Activated T-cell treated with anti-CD3 and anti-CD28 coated beads for 4 hours (primary cell): ENCODE results near the gene ERAP2.
"Not testable (repeated sequence)": the region's sequence is repeated elsewhere in the genome, so short reads cannot be mapped to it uniquely, and the experiment has no call there.

Source experiments
- DNase-seq: peaks from one replicate; pipeline ENCODE4 v3.0.0-alpha.2; 2020

The ERAP2 gene

GRCh38 chr5:96864922-96865530, 11.3 kb upstream of the ERAP2 start:
- no peak for DNase-seq

DNA sequence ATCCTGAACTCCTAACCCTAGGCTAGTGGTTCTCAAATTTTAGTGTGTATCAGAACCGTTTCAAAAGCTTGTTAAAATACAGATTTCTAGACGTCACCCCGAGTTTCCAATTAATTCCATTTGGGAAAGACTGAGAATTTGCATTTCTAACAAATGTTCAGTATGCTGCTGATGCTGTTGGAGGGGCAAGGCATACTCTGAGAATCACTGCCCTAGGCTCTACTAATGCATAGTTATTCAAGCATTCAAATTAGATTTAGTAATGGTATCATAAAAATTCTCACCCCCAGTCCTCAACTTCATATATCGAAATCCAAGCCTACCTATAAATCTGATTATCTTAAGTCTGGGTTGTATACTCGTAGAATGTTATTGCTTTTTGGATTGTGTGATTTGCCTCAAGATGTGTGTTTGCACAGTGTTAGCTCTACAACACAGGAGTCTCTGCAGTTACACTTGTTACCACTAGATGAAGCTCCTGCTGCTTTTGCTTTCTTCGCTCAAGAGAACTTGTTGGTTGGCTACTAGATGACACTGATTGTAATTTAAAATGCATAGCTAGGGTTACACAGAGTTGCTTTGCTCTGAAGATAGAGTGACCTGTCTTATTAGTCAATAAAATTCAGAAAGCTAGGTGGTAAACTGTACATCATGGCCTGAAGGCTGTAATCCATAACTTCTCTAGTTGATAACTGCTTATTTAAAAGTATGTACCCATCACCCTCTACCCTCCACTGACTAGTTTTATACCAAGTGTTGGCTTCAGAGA, 7.5 kb upstream of the ERAP2 start:
- no peak for DNase-seq

- DNase-seq, result no peak
These were observed 7.0 kb upstream of the ERAP2 start for GRCh38 chr5:96869372-96869641.

DNA sequence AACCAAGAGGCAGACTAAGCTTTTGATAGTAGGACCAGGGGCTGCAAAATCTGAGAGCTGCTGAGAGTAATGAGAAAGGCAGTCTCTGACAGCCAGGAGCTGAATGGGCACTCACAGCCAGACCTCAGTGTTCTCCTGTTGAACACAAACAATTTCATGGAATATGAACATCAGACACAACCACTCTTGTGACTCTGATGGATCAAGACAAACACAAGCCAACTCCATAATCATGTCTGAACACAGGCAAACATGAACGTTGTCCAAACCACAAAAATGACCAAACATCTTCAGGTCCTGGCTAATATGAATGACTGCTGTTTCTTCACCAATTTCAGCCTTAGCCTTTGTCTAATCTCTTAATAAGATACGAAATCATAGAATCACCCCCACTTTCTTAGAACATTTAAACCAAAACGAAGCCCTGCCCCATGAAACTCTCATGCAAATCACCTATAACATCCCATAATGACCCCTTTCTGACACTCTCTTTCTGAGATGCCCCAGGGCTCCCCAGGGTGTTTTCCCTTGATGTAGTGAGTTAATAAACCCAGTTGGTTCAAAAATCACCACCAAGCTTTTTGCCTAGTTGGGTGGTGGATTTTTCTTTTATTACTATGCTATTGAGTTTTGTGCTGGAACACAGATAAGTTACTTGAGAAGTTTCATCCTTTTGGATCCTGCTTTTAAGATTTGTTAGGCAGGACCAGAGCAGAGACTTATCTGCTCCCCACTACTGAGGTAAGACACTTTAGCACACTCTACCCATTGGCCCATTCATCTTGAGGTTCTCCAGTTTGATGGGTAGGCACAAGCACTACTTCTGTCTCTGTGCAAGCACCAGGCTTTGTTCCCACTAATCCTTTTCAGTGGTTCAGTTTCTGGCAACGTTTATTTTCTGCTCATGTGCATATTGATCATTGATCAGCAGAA, 5.9 kb upstream of the ERAP2 start:
- DNase-seq, result no peak

DNA sequence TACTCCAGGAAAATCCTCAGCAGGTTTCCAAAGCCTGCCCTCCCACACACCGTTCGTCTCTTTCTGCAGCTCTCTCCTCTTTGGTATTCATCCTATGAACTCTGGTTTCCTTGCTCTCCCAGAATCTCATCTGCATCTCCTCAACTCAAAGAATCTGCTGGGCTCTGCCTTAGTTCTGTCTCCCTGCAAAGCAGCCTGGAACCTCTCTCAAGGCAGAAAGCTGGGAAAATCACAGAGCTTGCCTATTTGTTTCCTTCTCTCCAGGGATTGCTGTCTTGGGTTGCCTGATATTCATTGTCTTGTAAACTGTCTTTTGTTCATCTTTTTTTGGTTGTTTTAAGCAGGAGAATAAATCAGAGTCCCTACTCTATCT, 5.3 kb upstream of the ERAP2 start:
- DNase-seq, result no peak

- DNase-seq, result no peak
These were observed 4.6 kb upstream of the ERAP2 start for GRCh38 chr5:96871686-96872085.

- DNase-seq, result no peak
These were observed 2.9 kb upstream of the ERAP2 start for GRCh38 chr5:96873449-96873848.

DNA sequence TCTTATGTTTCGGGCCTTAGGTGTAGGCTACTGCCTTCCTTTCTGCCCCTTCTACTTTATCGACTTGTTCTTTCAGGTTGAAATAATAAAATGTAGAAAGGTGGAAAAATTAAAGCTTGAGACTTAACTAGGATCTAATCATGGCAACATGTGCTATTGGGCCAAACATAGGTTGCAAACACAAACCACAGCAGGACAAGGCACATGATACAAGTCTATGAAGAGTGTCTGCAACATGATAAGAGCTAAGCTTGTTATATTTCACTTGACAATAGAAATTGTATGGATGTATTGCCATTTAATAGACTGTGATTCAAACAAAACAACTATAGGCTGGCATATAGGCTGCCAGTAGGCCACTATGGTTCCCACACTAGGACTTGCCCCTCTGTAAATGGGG, 1.7 kb upstream of the ERAP2 start:
- DNase-seq, result no peak

GRCh38 chr5:96875791-96876291, 459 bp upstream of the ERAP2 start:
- DNase-seq, result no peak

- DNase-seq, result not testable (repeated sequence)
These were observed 723 bp downstream of the ERAP2 start for GRCh38 chr5:96876977-96877469.

GRCh38 chr5:96879665-96880064, 3.4 kb downstream of the ERAP2 start:
- no peak for DNase-seq

GRCh38 chr5:96880444-96881164, 4.3 kb downstream of the ERAP2 start:
- no peak for DNase-seq

DNA sequence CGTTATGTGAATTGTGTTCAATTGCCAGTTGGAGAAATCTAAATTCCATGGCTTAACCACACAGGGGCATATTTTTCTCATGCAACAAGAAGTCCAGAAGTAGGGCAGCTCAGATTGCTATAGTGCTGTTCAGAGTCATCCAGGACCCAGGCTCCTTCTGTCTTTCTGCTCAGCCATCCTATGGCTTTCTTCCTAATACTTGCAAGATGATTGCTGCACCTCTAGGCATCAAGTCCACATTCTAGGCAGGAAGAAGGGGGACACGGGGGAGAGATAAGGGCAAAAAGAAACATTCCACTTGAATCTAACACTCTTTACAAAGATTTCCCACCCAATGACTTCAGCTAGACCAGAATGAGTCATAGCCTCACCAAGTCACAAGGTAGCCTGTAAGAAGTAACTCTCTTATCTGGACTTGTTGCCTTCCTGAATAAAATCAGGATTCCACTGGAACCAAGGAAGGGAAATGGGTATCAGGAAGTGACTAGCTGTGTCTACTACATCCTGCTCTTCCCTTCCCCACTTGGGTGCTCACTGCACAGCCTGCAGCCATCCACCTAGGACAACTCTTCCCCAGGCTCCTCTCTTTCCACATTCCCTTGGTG, 5.3 kb downstream of the ERAP2 start:
- DNase-seq, result no peak

GRCh38 chr5:96883871-96884270, 7.6 kb downstream of the ERAP2 start:
- DNase-seq, result no peak

- DNase-seq, result no peak
These were observed 8.7 kb downstream of the ERAP2 start for GRCh38 chr5:96884995-96885394.

DNA sequence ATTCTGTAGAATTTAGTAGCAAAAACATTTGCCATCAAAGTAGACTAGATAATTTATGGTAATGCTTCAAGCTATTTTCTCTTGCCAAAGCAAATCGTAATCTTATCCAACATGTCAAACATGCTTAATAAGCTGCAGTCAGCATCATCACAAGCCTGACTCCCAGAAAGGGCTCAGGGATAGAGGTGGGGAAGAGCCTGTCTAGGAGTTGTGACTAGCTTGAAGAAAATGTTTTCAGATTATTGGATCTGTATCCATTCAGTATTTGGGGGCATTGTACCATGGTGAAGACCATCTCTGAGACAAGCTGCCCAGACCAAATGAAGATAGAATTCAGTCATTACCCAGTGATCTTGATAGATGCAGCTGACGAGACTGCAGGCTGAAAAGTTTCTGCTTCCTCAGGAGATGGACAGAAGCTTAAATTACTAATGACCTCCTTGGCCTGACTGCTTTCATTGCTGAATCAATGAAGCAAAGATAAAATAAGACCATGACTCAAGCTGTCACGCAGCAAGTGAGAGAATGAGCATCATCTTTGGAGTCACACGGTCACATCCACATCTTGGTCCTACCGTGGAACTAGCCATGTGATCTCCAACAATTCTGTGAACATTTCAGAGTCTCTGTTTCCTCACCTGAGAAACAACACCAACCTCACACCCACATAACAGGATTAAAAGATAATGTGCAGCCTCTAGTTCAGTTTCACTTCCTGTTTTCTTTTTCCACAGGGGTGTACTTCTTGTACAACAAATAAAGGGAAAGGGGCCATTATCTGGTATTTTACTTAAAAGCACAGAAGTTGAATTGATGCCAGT, 9.4 kb downstream of the ERAP2 start:
- DNase-seq, result no peak

GRCh38 chr5:96893342-96893741, 17.0 kb downstream of the ERAP2 start:
- DNase-seq, result no peak

DNA sequence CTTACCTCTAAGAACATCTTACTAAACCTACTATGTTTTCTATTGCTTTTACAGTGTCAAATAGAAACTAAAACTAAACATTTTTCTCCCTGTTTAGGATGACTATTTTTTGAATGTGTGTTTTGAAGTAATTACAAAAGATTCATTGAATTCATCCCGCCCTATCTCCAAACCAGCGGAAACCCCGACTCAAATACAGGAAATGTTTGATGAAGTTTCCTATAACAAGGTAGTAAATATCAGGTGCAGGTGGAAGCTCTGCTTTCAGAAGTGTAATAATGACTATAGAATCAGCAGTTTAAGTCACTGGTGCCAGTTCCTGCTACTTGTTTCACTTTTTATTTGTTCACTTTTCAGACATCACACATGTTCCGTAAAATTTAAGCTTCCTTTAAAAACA, 20.0 kb downstream of the ERAP2 start:
- no peak for DNase-seq

GRCh38 chr5:96896806-96897205, 20.5 kb downstream of the ERAP2 start:
- DNase-seq, result no peak

DNA sequence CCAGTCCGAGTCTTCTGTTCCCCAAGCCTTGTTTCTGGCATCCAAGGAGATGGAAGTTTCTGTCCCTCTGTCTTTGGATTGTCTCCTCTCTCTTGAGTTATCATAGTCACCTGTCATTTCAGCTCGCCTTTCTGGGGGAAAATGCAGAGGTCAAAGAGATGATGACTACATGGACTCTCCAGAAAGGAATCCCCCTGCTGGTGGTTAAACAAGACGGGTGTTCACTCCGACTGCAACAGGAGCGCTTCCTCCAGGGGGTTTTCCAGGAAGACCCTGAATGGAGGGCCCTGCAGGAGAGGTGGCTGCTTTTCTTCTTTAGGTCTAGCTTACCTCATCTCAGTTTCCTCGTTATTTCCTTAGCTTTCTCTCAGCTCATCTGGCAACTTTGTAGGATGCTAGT, 25.1 kb downstream of the ERAP2 start:
- DNase-seq, result no peak

DNA sequence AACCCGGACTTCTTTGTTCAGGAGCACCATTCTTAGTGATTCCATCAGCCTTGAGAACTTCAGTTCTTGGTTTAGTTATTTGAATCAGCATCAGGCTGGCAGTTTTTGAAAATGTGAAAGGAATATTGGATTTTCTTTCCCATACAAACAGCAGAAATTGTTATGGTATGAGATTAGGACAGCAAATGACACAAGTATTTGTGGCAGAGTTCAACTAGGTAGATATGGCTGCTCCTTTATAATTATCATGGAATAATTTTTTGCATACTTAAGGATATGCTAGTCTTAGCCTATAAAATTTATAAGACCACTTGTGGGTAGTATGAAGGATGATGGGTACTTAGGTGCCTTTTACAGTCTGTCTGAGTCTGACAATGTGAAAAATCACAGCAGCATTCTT, 25.5 kb downstream of the ERAP2 start:
- no peak for DNase-seq

DNA sequence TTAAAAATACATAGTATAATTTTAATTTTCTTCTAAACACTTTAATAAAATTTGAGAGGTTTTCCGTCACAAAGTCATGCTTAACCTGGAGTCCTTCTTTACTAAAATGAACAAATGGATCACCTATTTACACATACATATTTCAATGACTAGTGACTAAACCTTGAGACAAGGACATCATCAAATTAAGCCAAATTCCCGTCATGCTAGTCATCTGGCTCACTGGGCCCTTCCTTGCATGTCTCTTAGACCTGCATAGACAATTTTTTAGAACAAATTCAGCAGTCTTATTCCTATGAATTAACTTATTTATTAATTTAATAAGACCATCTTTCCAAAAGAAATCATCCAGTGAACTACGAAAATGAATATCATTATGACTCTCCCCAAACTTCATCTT, 26.6 kb downstream of the ERAP2 start:
- no peak for DNase-seq
